Activated CD4-positive, alpha-beta memory T cell treated with anti-CD3 and anti-CD28 coated beads for 36 hours (primary cell): ENCODE measurements around the gene RTN4RL2. TPM values are rescaled to one million over a fixed set of nuclear protein-coding genes. Genes with fewer than 3 reads are reported as not detected.

Experiments
- CTCF ChIA-PET: fragments of 350-600 bp; sonication (Branson Sonifier 250); formaldehyde crosslinking; loops from one replicate; lab custom pipeline; 2021; ENCODE audit warnings: antibody characterized with exemption, inconsistent platforms; lab: Charles Lee
- POLR2A ChIA-PET: fragments of 350-600 bp; sonication (Branson Sonifier 250); formaldehyde crosslinking; loops from one replicate; lab custom pipeline; 2021; ENCODE audit warnings: antibody characterized with exemption; lab: Charles Lee
- DNase-seq: peaks from one replicate; pipeline ENCODE4 v3.0.0-alpha.2; 2020
- H3K27ac Mint-ChIP-seq: one replicate; pipeline ENCODE4 v1.8.0; 2021; ENCODE audit warnings: mixed read lengths
- H3K27me3 Mint-ChIP-seq: one replicate; pipeline ENCODE4 v1.8.0; 2021; ENCODE audit warnings: mixed read lengths
- H3K36me3 Mint-ChIP-seq: one replicate; pipeline ENCODE4 v1.8.0; 2021; ENCODE audit warnings: mixed read lengths
- H3K4me1 Mint-ChIP-seq: one replicate; pipeline ENCODE4 v1.8.0; 2021; ENCODE audit warnings: low read depth, mixed read lengths
- H3K4me3 Mint-ChIP-seq: one replicate; pipeline ENCODE4 v1.8.0; 2021; ENCODE audit warnings: mild to moderate bottlenecking, mixed read lengths
- H3K9me3 Mint-ChIP-seq: one replicate; pipeline ENCODE4 v1.8.0; 2021; ENCODE audit warnings: mixed read lengths
- intact Hi-C: fragments of 100-400 bp; cut with micrococcal nuclease; formaldehyde crosslinking; loops from one replicate; pipeline ENCODE4 v1.15.1; 2023
- total RNA-seq, 2 experiments: library from RNA; stranded (reverse); gene quantifications; one replicate each; pipeline ENCODE4 v1.2.3, GENCODE V29; 2021

The RTN4RL2 gene
- total RNA-seq, 2 experiments from 2014 or later, result 0.36 to 0.51 TPM

GRCh38 chr11:57506522-57506921 is 46.2 kb downstream of the RTN4RL2 start:
- Mint-ChIP-seq H3K36me3 (peaks cover 2% of the 10 kb centered on the region), H3K27ac (no peak overlapping the region), H3K4me3 (no peak overlapping the region), H3K4me1 (peaks cover 4% of the 10 kb centered on the region), H3K27me3 (no peaks in the 10 kb centered on the region), H3K9me3 (no peaks in the 10 kb centered on the region)
- intact Hi-C loops, result no loop called here
- DNase-seq, result no peak
- ChIA-PET POLR2A (no interaction called here), CTCF (interaction anchor here (1.2 to 20.4 kb wide), 5 partner anchors 13 to 48 kb away, joined by 3 to 562 read pairs (median 5); partner anchors contain the start of genes SLC43A1 and TIMM10)

GRCh38 chr11:57508341-57509170 is 48.2 kb downstream of the RTN4RL2 start:
- H3K9me3 Mint-ChIP-seq, result no peaks in the 10 kb centered on the region
- H3K36me3 Mint-ChIP-seq, result peaks cover 4% of the 10 kb centered on the region
- CTCF ChIA-PET, result interaction anchor here (1.1 to 8.5 kb wide), 2 partner anchors 15 to 19 kb away, joined by 5 to 64 read pairs; no protein-coding TSS in a partner anchor
- H3K27ac Mint-ChIP-seq, result no peak overlapping the region
- H3K27me3 Mint-ChIP-seq, result no peaks in the 10 kb centered on the region
- no peak overlapping the region for H3K4me3 Mint-ChIP-seq
- no peak for DNase-seq
- POLR2A ChIA-PET, result no interaction called here
- peaks cover 22% of the 10 kb centered on the region for H3K4me1 Mint-ChIP-seq
- intact Hi-C loops, result no loop called here

GRCh38 chr11:57511741-57512430 is 51.6 kb downstream of the RTN4RL2 start:
- Mint-ChIP-seq H3K4me3 (no peak overlapping the region), H3K36me3 (peaks cover 6% of the 10 kb centered on the region), H3K27me3 (no peaks in the 10 kb centered on the region), H3K9me3 (no peaks in the 10 kb centered on the region), H3K27ac (no peak overlapping the region), H3K4me1 (peaks cover 31% of the 10 kb centered on the region)
- POLR2A ChIA-PET, result interaction anchor here (1.0 kb wide), 1 partner anchor 12 kb away, joined by 4 read pairs; no protein-coding TSS in a partner anchor
- CTCF ChIA-PET, result interaction anchor here (0.8 to 2.0 kb wide), 6 partner anchors 15 to 133 kb away, joined by 3 to 17 read pairs (median 6); no protein-coding TSS in a partner anchor
- no peak for DNase-seq
- intact Hi-C loops, result loop anchor here (2.0 kb wide), 1 partner anchor 17 kb away; no protein-coding TSS in a partner anchor

GRCh38 chr11:57512646-57513451 is 52.5 kb downstream of the RTN4RL2 start:
- H3K36me3 Mint-ChIP-seq, result peaks cover 6% of the 10 kb centered on the region
- H3K27me3 Mint-ChIP-seq, result no peaks in the 10 kb centered on the region
- H3K9me3 Mint-ChIP-seq, result no peaks in the 10 kb centered on the region
- H3K27ac Mint-ChIP-seq, result peak overlapping the region; percentile 4
- intact Hi-C loops, result loop anchor here (2.0 kb wide), 1 partner anchor 18 kb away; no protein-coding TSS in a partner anchor
- DNase-seq, result no peak
- H3K4me1 Mint-ChIP-seq, result peaks cover 31% of the 10 kb centered on the region
- POLR2A ChIA-PET, result interaction anchor here (1.2 kb wide), 1 partner anchor 18 kb away, joined by 3 read pairs; no protein-coding TSS in a partner anchor
- no peak overlapping the region for H3K4me3 Mint-ChIP-seq
- CTCF ChIA-PET, result interaction anchor here (1.1 to 20.2 kb wide), 4 partner anchors 15 to 55 kb away, joined by 3 to 562 read pairs (median 60); partner anchors contain the start of gene TIMM10

GRCh38 chr11:57513452-57513795 is 53.1 kb downstream of the RTN4RL2 start:
- ChIA-PET POLR2A (interaction anchor here (1.1 to 1.4 kb wide), 3 partner anchors 14 to 228 kb away, joined by 3 to 8 read pairs (median 3); partner anchors contain the start of gene SELENOH), CTCF (interaction anchor here (1.1 to 20.2 kb wide), 6 partner anchors 15 to 127 kb away, joined by 3 to 562 read pairs (median 31); partner anchors contain the start of genes RTN4RL2 and TIMM10)
- no peak for DNase-seq
- H3K27me3 Mint-ChIP-seq, result no peaks in the 10 kb centered on the region
- intact Hi-C loops, result loop anchor here (2.0 kb wide), 1 partner anchor 19 kb away; no protein-coding TSS in a partner anchor
- peak overlapping the region; percentile 45 for H3K27ac Mint-ChIP-seq
- H3K36me3 Mint-ChIP-seq, result peaks cover 6% of the 10 kb centered on the region
- no peaks in the 10 kb centered on the region for H3K9me3 Mint-ChIP-seq
- peaks cover 31% of the 10 kb centered on the region for H3K4me1 Mint-ChIP-seq
- peak overlapping the region; percentile 96 for H3K4me3 Mint-ChIP-seq

GRCh38 chr11:57513911-57514537 is 53.7 kb downstream of the RTN4RL2 start:
- H3K9me3 Mint-ChIP-seq, result no peaks in the 10 kb centered on the region
- intact Hi-C loops, result loop anchor here (2.0 kb wide), 2 partner anchors 19 to 55 kb away; no protein-coding TSS in a partner anchor
- peak overlapping the region; percentile 51 for H3K27ac Mint-ChIP-seq
- H3K4me1 Mint-ChIP-seq, result peaks cover 31% of the 10 kb centered on the region
- DNase-seq, result peak; percentile 53
- ChIA-PET CTCF (interaction anchor here (0.8 to 20.2 kb wide), 9 partner anchors 11 to 139 kb away, joined by 3 to 562 read pairs (median 5); partner anchors contain the start of genes RTN4RL2, TIMM10 and UBE2L6), POLR2A (interaction anchor here (1.1 to 3.1 kb wide), 5 partner anchors 13 to 227 kb away, joined by 3 to 13 read pairs (median 8); partner anchors contain the start of gene SELENOH)
- H3K36me3 Mint-ChIP-seq, result peaks cover 6% of the 10 kb centered on the region
- peak overlapping the region; percentile 96 for H3K4me3 Mint-ChIP-seq
- H3K27me3 Mint-ChIP-seq, result no peaks in the 10 kb centered on the region

GRCh38 chr11:57514538-57515331 is 54.4 kb downstream of the RTN4RL2 start:
- intact Hi-C loops, result loop anchor here (1.0 to 2.0 kb wide), 2 partner anchors 13 to 56 kb away; no protein-coding TSS in a partner anchor
- Mint-ChIP-seq H3K27me3 (no peaks in the 10 kb centered on the region), H3K4me3 (peak overlapping the region; percentile 96), H3K27ac (peak overlapping the region; percentile 79), H3K9me3 (no peaks in the 10 kb centered on the region), H3K4me1 (peaks cover 31% of the 10 kb centered on the region), H3K36me3 (peaks cover 6% of the 10 kb centered on the region)
- peak; percentile 68 for DNase-seq
- POLR2A ChIA-PET, result interaction anchor here (1.1 to 3.1 kb wide), 7 partner anchors 12 to 226 kb away, joined by 3 to 13 read pairs (median 8); partner anchors contain the start of gene SELENOH
- CTCF ChIA-PET, result interaction anchor here (0.8 to 20.2 kb wide), 9 partner anchors 10 to 138 kb away, joined by 3 to 562 read pairs (median 5); partner anchors contain the start of genes RTN4RL2, TIMM10 and UBE2L6

GRCh38 chr11:57515332-57516060 is 55.2 kb downstream of the RTN4RL2 start, which contains the start of gene SLC43A1:
Gene SLC43A1 (minus strand): TSS chr11:57515702. CDS start chr11:57514111, 1,591 bp downstream.
- POLR2A ChIA-PET, result interaction anchor here (0.6 to 3.1 kb wide), 7 partner anchors 11 to 180 kb away, joined by 3 to 13 read pairs (median 3); no protein-coding TSS in a partner anchor

GRCh38 chr11:57516061-57516443 is 55.7 kb downstream of the RTN4RL2 start:
- Mint-ChIP-seq H3K27ac (peak overlapping the region; percentile 58), H3K9me3 (no peaks in the 10 kb centered on the region), H3K4me3 (peak overlapping the region; percentile 96), H3K36me3 (peaks cover 5% of the 10 kb centered on the region), H3K27me3 (no peaks in the 10 kb centered on the region), H3K4me1 (peaks cover 29% of the 10 kb centered on the region)
- CTCF ChIA-PET, result interaction anchor here (1.3 to 20.2 kb wide), 5 partner anchors 12 to 170 kb away, joined by 3 to 562 read pairs (median 54); partner anchors contain the start of genes RTN4RL2, TIMM10 and UBE2L6
- intact Hi-C loops, result no loop called here
- no peak for DNase-seq
- POLR2A ChIA-PET, result interaction anchor here (0.6 to 3.1 kb wide), 6 partner anchors 11 to 181 kb away, joined by 3 to 13 read pairs (median 6); no protein-coding TSS in a partner anchor

More at GRCh38 chr11:57515332-57516060, 55.2 kb downstream of the RTN4RL2 start, which contains the start of gene SLC43A1:
- peaks cover 29% of the 10 kb centered on the region for H3K4me1 Mint-ChIP-seq
- H3K27ac Mint-ChIP-seq, result peak within 1 kb of the TSS; percentile 79
- peak; percentile 60 for DNase-seq
- no peaks in the 10 kb centered on the region for H3K9me3 Mint-ChIP-seq
- H3K36me3 Mint-ChIP-seq, result peaks cover 5% of the 10 kb centered on the region
- H3K27me3 Mint-ChIP-seq, result no peaks in the 10 kb centered on the region
- intact Hi-C loops, result loop anchor here (1.0 to 2.0 kb wide), 2 partner anchors 12 to 57 kb away; no protein-coding TSS in a partner anchor
- H3K4me3 Mint-ChIP-seq, result peak within 1 kb of the TSS; percentile 96
- CTCF ChIA-PET, result interaction anchor here (0.8 to 20.2 kb wide), 9 partner anchors 9 to 170 kb away, joined by 3 to 562 read pairs (median 5); partner anchors contain the start of genes RTN4RL2, TIMM10 and UBE2L6
